Neural cell (in vitro differentiated cells): ENCODE measurements around the gene CKLF. TPM values are rescaled to one million over a fixed set of nuclear protein-coding genes. Genes with fewer than 3 reads are reported as not detected.

Source experiments
- H2AFZ ChIP-seq: fragments of 200-600, 300-800 bp; sonication (generic), shearing (Covaris generic); 2 replicates; pipeline ENCODE4 v1.6.0; 2014; ENCODE audit warnings: low read depth, mild to moderate bottlenecking, antibody characterized with exemption, low read length, moderate library complexity
- H3F3A ChIP-seq: fragments of 200-600 bp; shearing (Covaris generic); 2 replicates; pipeline ENCODE4 v1.6.1; 2016; ENCODE audit warnings: mild to moderate bottlenecking, moderate library complexity, mixed read lengths, antibody characterized with exemption, low read length; ENCODE audit not compliant: insufficient read depth, poor library complexity, severe bottlenecking
- H3K27ac ChIP-seq: fragments of 200-600, 300-800 bp; sonication (generic), shearing (Covaris generic); 2 replicates; pipeline ENCODE4 v1.5.1; 2014; ENCODE audit warnings: mild to moderate bottlenecking, low read length, moderate library complexity
- H3K27me3 ChIP-seq: fragments of 300-800, 200-600 bp; sonication (generic), shearing (Covaris generic); 2 replicates; pipeline ENCODE4 v1.6.0; 2014; ENCODE audit warnings: mild to moderate bottlenecking, low read depth, low read length, moderate library complexity; ENCODE audit not compliant: insufficient read depth
- H3K36me3 ChIP-seq: fragments of 300-800, 200-600 bp; sonication (generic), shearing (Covaris generic); 2 replicates; pipeline ENCODE4 v1.5.1; 2014; ENCODE audit warnings: mild to moderate bottlenecking, antibody characterized with exemption, low read length, moderate library complexity; ENCODE audit not compliant: insufficient read depth
- H3K4me2 ChIP-seq: fragments of 300-800, 200-600 bp; sonication (generic), shearing (Covaris generic); 2 replicates; pipeline ENCODE4 v1.6.0; 2014; ENCODE audit warnings: mild to moderate bottlenecking, low read length
- H3K4me3 ChIP-seq: fragments of 300-800, 200-600 bp; sonication (generic), shearing (Covaris generic); 2 replicates; pipeline ENCODE4 v1.5.1; 2014; ENCODE audit warnings: mild to moderate bottlenecking, low read length, moderate library complexity
- H3K79me2 ChIP-seq: fragments of 200-600 bp; shearing (Covaris generic); replicated peaks from 2 replicates; pipeline ENCODE4 v1.6.0; 2014; ENCODE audit warnings: mild to moderate bottlenecking, low read length, moderate library complexity; ENCODE audit not compliant: insufficient read depth
- H3K9ac ChIP-seq: fragments of 300-800, 200-600 bp; sonication (generic), shearing (Covaris generic); 2 replicates; pipeline ENCODE4 v1.6.1; 2016; ENCODE audit warnings: mild to moderate bottlenecking, low read length, mixed read lengths
- H3K9me2 ChIP-seq: fragments of 200-600 bp; shearing (Covaris generic); 2 replicates; pipeline ENCODE4 v1.6.1; 2016; ENCODE audit warnings: mild to moderate bottlenecking, low read length, mixed read lengths; ENCODE audit not compliant: insufficient read depth
- H3K9me3 ChIP-seq: fragments of 200-600, 300-800 bp; sonication (generic), shearing (Covaris generic); 2 replicates; pipeline ENCODE4 v1.6.1; 2016; ENCODE audit warnings: mild to moderate bottlenecking, mixed run types, low read length, moderate library complexity, mixed read lengths
- H4K20me1 ChIP-seq: fragments of 200-600 bp; shearing (Covaris generic); 2 replicates; pipeline ENCODE4 v1.6.1; 2016; ENCODE audit warnings: mild to moderate bottlenecking, mixed run types; ENCODE audit not compliant: insufficient read depth
- CTCF ChIP-seq: fragments of 450-650 bp; IDR thresholded peaks from 2 replicates; pipeline ENCODE4 v1.5.1; 2014; ENCODE audit warnings: antibody characterized with exemption, mild to moderate bottlenecking, moderate library complexity; ENCODE audit not compliant: poor library complexity, severe bottlenecking
- EP300 ChIP-seq: fragments of 450-650 bp; conservative IDR thresholded peaks from 2 replicates; pipeline ENCODE4 v1.6.1; 2014; ENCODE audit warnings: antibody characterized with exemption, mild to moderate bottlenecking, moderate library complexity; ENCODE audit not compliant: poor library complexity, severe bottlenecking
- EZH2 ChIP-seq: fragments of 200-600, 300-800 bp; shearing (Covaris generic), sonication (generic); IDR thresholded peaks from 2 replicates; pipeline ENCODE4 v1.6.1; 2014; ENCODE audit warnings: antibody characterized with exemption, low read length, borderline replicate concordance, mild to moderate bottlenecking; ENCODE audit not compliant: insufficient read depth, poor library complexity, severe bottlenecking
- MXI1 ChIP-seq: fragments of 450-650 bp; conservative IDR thresholded peaks from 2 replicates; pipeline ENCODE4 v1.6.1; 2014; ENCODE audit warnings: antibody characterized with exemption, mild to moderate bottlenecking; ENCODE audit not compliant: poor library complexity, severe bottlenecking
- POLR2AphosphoS5 ChIP-seq: IDR thresholded peaks from 2 replicates; pipeline ENCODE4 v1.6.1; 2012
- RAD21 ChIP-seq: fragments of 450-650 bp; conservative IDR thresholded peaks from 2 replicates; pipeline ENCODE4 v1.6.1; 2014; ENCODE audit warnings: antibody characterized with exemption, mild to moderate bottlenecking, moderate library complexity
- SMC3 ChIP-seq: fragments of 450-650 bp; conservative IDR thresholded peaks from 2 replicates; pipeline ENCODE4 v1.6.1; 2014; ENCODE audit warnings: antibody characterized with exemption, mild to moderate bottlenecking, moderate library complexity; ENCODE audit not compliant: poor library complexity
- TAF1 ChIP-seq: IDR thresholded peaks from 2 replicates; pipeline ENCODE4 v1.6.1; 2012; ENCODE audit warnings: low read depth
- polyA plus RNA-seq: library from polyadenylated mRNA; depleted of rRNA; stranded (reverse); fragments of >200 nt; gene quantifications from 2 replicates; pipeline ENCODE4 v1.2.3, GENCODE V29; 2014
- TF ChIP-seq, protein P1 (sequence below): IDR thresholded peaks from 2 replicates; pipeline ENCODE4 v1.6.1; 2012; ENCODE audit warnings: borderline replicate concordance

Gene CKLF
- polyA plus RNA-seq, 1 donor from 2014 or later: 40.8 TPM

DNA sequence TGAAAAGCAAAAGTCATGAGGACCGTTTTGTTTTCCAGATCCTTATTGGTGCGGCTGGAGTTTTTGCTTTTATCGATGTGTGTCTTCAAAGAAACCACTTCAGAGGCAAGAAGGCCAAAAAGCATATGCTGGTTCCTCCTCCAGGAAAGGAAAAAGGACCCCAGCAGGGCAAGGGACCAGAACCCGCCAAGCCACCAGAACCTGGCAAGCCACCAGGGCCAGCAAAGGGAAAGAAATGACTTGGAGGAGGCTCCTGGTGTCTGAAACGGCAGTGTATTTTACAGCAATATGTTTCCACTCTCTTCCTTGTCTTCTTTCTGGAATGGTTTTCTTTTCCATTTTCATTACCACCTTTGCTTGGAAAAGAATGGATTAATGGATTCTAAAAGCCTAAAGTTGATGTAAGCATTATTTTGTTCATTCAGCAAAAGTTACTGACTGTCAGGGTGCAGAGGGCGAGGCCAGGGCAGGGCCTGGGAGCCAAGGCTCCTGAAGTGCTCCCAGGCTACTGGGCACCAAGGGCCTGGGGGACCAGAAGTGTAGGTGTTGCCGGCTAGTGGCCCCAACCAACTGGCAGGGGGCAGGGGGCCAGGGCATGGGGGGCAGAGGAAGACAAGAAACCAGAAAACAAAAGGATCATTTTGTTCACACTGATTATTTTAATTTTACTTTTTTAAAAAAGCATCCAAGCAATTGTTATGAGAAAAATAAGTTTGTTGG is 35.7 kb downstream of the CKLF start:
- no peak overlapping the region for H3K27ac ChIP-seq
- no peaks in the 10 kb centered on the region for H4K20me1 ChIP-seq
- no peaks in the 10 kb centered on the region for H3K79me2 ChIP-seq
- H3K9me2 ChIP-seq: no peaks in the 10 kb centered on the region
- no peaks in the 10 kb centered on the region for H3K27me3 ChIP-seq
- no peak overlapping the region for H3K4me2 ChIP-seq
- no peaks in the 10 kb centered on the region for H3K9me3 ChIP-seq
- no peaks in the 10 kb centered on the region for H3K36me3 ChIP-seq
- H3K4me3 ChIP-seq: no peak overlapping the region
- H3F3A ChIP-seq: no peaks in the 10 kb centered on the region
- TF ChIP-seq CTCF: no peak
- TF ChIP-seq SMC3: no peak
- TF ChIP-seq, protein P1, sequence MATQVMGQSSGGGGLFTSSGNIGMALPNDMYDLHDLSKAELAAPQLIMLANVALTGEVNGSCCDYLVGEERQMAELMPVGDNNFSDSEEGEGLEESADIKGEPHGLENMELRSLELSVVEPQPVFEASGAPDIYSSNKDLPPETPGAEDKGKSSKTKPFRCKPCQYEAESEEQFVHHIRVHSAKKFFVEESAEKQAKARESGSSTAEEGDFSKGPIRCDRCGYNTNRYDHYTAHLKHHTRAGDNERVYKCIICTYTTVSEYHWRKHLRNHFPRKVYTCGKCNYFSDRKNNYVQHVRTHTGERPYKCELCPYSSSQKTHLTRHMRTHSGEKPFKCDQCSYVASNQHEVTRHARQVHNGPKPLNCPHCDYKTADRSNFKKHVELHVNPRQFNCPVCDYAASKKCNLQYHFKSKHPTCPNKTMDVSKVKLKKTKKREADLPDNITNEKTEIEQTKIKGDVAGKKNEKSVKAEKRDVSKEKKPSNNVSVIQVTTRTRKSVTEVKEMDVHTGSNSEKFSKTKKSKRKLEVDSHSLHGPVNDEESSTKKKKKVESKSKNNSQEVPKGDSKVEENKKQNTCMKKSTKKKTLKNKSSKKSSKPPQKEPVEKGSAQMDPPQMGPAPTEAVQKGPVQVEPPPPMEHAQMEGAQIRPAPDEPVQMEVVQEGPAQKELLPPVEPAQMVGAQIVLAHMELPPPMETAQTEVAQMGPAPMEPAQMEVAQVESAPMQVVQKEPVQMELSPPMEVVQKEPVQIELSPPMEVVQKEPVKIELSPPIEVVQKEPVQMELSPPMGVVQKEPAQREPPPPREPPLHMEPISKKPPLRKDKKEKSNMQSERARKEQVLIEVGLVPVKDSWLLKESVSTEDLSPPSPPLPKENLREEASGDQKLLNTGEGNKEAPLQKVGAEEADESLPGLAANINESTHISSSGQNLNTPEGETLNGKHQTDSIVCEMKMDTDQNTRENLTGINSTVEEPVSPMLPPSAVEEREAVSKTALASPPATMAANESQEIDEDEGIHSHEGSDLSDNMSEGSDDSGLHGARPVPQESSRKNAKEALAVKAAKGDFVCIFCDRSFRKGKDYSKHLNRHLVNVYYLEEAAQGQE: no peak
- TF ChIP-seq EP300: no peak
- no peak for TF ChIP-seq EZH2
- TF ChIP-seq RAD21: no peak
- no peak for TF ChIP-seq TAF1
- no peak for TF ChIP-seq POLR2AphosphoS5
- no peak for TF ChIP-seq MXI1
- no peak overlapping the region for H2AFZ ChIP-seq
- H3K9ac ChIP-seq: no peak overlapping the region

DNA sequence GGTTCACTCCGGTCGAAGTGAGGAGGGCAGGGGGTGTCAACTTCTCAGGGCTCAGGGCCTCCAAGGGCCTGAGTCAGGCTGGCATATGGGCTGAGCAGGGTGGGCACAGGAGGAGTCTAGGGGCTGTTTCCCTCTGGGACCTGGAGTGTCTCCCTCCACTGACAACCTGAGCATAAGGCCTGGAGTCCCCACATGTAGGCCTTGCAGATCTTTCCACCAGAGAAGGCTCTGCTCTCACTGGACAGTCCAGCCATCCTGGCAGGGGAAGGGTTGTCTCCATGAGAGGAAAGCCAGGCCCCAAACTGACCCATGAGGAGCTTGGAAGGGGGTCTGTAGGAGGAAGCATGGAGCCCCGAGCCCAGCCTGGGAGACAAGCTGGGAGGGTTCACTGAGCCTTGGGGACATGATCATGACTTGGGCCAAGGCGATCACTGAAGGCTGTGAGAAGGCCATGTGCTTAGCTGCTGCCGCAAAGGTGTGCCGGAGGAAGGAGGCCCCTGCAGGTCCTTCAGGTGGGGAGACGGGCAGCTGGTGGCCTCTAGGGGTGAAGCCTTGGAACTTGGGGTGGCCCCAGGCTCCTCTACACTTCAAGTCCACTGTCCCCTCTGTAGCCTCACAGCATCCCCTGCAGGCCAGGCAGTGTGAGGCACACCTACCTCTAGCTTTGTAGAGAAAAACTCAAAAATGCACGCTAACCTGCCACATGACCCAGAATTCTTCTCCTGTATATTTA is 36.8 kb downstream of the CKLF start:
- H3K9me3 ChIP-seq: no peaks in the 10 kb centered on the region
- H3K27me3 ChIP-seq: no peaks in the 10 kb centered on the region
- H3K36me3 ChIP-seq: no peaks in the 10 kb centered on the region
- no peaks in the 10 kb centered on the region for H4K20me1 ChIP-seq
- H2AFZ ChIP-seq: no peak overlapping the region
- TF ChIP-seq EZH2 (no peak), POLR2AphosphoS5 (no peak), MXI1 (no peak), SMC3 (no peak), TAF1 (no peak), RAD21 (no peak), EP300 (no peak), CTCF (no peak)
- TF ChIP-seq, protein P1: no peak
- no peak overlapping the region for H3K27ac ChIP-seq
- no peak overlapping the region for H3K4me3 ChIP-seq
- no peak overlapping the region for H3K9ac ChIP-seq
- H3F3A ChIP-seq: no peaks in the 10 kb centered on the region
- no peaks in the 10 kb centered on the region for H3K9me2 ChIP-seq
- H3K4me2 ChIP-seq: no peak overlapping the region
- H3K79me2 ChIP-seq: no peaks in the 10 kb centered on the region
